H1 (cell line): Measurements from ENCODE around the gene NFXL1. TPM values are rescaled to one million over a fixed set of nuclear protein-coding genes. Genes with fewer than 3 reads are reported as not detected.

ENCODE experiments used
- CTCF ChIA-PET: fragments of 300-600 bp; sonication (Branson Sonifier 250); formaldehyde crosslinking; loops from one replicate; lab custom pipeline; 2021; ENCODE audit not compliant: partially characterized antibody; lab: Charles Lee
- POLR2A ChIA-PET: fragments of 300-600 bp; sonication (Branson Sonifier 250); formaldehyde crosslinking; loops from one replicate; lab custom pipeline; 2021; ENCODE audit warnings: inconsistent platforms; ENCODE audit not compliant: partially characterized antibody; lab: Charles Lee
- DNase-seq, 2 experiments: peaks; one replicate each; pipeline versions ENCODE4 v3.0.0 to v3.0.0-alpha.2; 2010 to 2022; ENCODE audit warnings: low spot score in 2 of 2, low read depth in 1 of 2, mixed read lengths in 1 of 2
- FAIRE-seq: peaks from 2 replicates; lab custom pipeline; 2011; peaks lifted over from hg19 to GRCh38; lab: Jason Lieb, UNC
- H2AFZ ChIP-seq: 2 replicates; pipeline ENCODE4 v1.8.1; 2012; ENCODE audit warnings: low read length, inconsistent platforms
- H2AK5ac ChIP-seq: 2 replicates; pipeline ENCODE4 v1.6.1; 2013; ENCODE audit warnings: low read depth, low read length
- H2BK120ac ChIP-seq: replicated peaks from 2 replicates; pipeline ENCODE3; 2013; ENCODE audit warnings: low read depth, low read length, inconsistent platforms
- H2BK12ac ChIP-seq: 2 replicates; pipeline ENCODE4 v1.6.1; 2013; ENCODE audit warnings: low read depth, low read length
- H2BK15ac ChIP-seq: 2 replicates; pipeline ENCODE4 v1.6.1; 2013; ENCODE audit warnings: low read length
- H2BK20ac ChIP-seq: 2 replicates; pipeline ENCODE4 v1.6.1; 2013; ENCODE audit warnings: low read length
- H2BK5ac ChIP-seq: 2 replicates; pipeline ENCODE4 v1.6.1; 2013; ENCODE audit warnings: low read depth, low read length
- H3K14ac ChIP-seq: 2 replicates; pipeline ENCODE4 v1.6.1; 2013; ENCODE audit warnings: inconsistent platforms; ENCODE audit not compliant: insufficient read length
- H3K18ac ChIP-seq: 2 replicates; pipeline ENCODE4 v1.6.1; 2013; ENCODE audit warnings: low read length; ENCODE audit errors: extremely low read depth
- H3K23ac ChIP-seq: 2 replicates; pipeline ENCODE4 v1.6.1; 2013; ENCODE audit warnings: inconsistent platforms; ENCODE audit not compliant: insufficient read length
- H3K23me2 ChIP-seq: 2 replicates; pipeline ENCODE4 v1.6.1; 2013; ENCODE audit warnings: low read depth, low read length
- H3K27ac ChIP-seq: 2 replicates; pipeline ENCODE4 v1.6.1; 2011; ENCODE audit warnings: low read depth, low read length, inconsistent platforms
- H3K27me3 ChIP-seq, 4 experiments: replicated peaks in 1 of 4; 1 replicate in 1 of 4; 2 replicates in 3 of 4; pipeline versions ENCODE4 v1.6.1 to v1.8.1; 2011 to 2013; ENCODE audit warnings: low read length in 3 of 4, mild to moderate bottlenecking in 3 of 4, inconsistent platforms in 2 of 4, mixed read lengths in 2 of 4, moderate library complexity in 1 of 4; ENCODE audit not compliant: control insufficient read depth in 3 of 4, insufficient read depth in 3 of 4; ENCODE audit errors: extremely low read depth in 1 of 4
- H3K36me3 ChIP-seq, 4 experiments: 2 replicates each; pipeline versions ENCODE4 v1.6.1 to v1.8.1; 2011 to 2013; ENCODE audit warnings: mild to moderate bottlenecking in 4 of 4, low read length in 3 of 4, moderate library complexity in 2 of 4, control low read depth in 1 of 4, inconsistent platforms in 1 of 4; ENCODE audit not compliant: insufficient read depth in 4 of 4, control insufficient read depth in 2 of 4
- H3K4ac ChIP-seq: replicated peaks from 2 replicates; pipeline ENCODE3; 2013; ENCODE audit warnings: low read length, low read depth, mixed read lengths, inconsistent platforms; ENCODE audit not compliant: insufficient read length
- H3K4me1 ChIP-seq, 4 experiments: replicated peaks in 1 of 4; 1 replicate in 1 of 4; 2 replicates in 3 of 4; pipeline versions ENCODE4 v1.6.1 to v1.8.1; 2011 to 2013; ENCODE audit warnings: low read length in 3 of 4, inconsistent platforms in 2 of 4, mixed read lengths in 1 of 4; ENCODE audit not compliant: insufficient read depth in 4 of 4, control insufficient read depth in 3 of 4
- H3K4me2 ChIP-seq, 2 experiments: 2 replicates each; pipeline versions ENCODE4 v1.6.1 to v1.8.1; 2011 to 2013; ENCODE audit warnings: low read depth in 2 of 2, low read length in 2 of 2, control low read depth in 1 of 2, inconsistent platforms in 1 of 2, mild to moderate bottlenecking in 1 of 2; ENCODE audit not compliant: insufficient read depth in 1 of 2
- H3K4me3 ChIP-seq, 4 experiments: fragments of 200-600, 300-600 bp in 1 of 4; sonication (generic), shearing (Covaris generic), sonication (Bioruptor Twin) in 1 of 4; 2 replicates each; pipeline versions ENCODE4 v1.5.1 to v1.8.1; 2011 to 2016; ENCODE audit warnings: low read length in 4 of 4, low read depth in 3 of 4, control low read depth in 2 of 4, inconsistent platforms in 2 of 4, mild to moderate bottlenecking in 2 of 4, mixed read lengths in 1 of 4, moderate library complexity in 1 of 4; ENCODE audit not compliant: insufficient read depth in 2 of 4; ENCODE audit errors: extremely low read depth in 1 of 4
- H3K56ac ChIP-seq: replicated peaks from 2 replicates; pipeline ENCODE3; 2013; ENCODE audit warnings: low read depth, mild to moderate bottlenecking, mixed read lengths, low read length, inconsistent platforms; ENCODE audit not compliant: insufficient read length
- H3K79me1 ChIP-seq: 2 replicates; pipeline ENCODE4 v1.6.1; 2013; ENCODE audit warnings: low read depth, low read length, control low read depth
- H3K79me2 ChIP-seq, 2 experiments: 2 replicates each; pipeline versions ENCODE4 v1.6.1 to v1.8.1; 2012 to 2013; ENCODE audit warnings: low read length in 2 of 2, mild to moderate bottlenecking in 2 of 2, inconsistent platforms in 1 of 2; ENCODE audit not compliant: insufficient read depth in 2 of 2, control insufficient read depth in 1 of 2
- H3K9ac ChIP-seq, 4 experiments: replicated peaks in 1 of 4; 1 replicate in 1 of 4; 2 replicates in 3 of 4; pipeline versions ENCODE4 v1.6.1 to v1.8.1; 2011 to 2013; ENCODE audit warnings: low read depth in 3 of 4, low read length in 3 of 4, control low read depth in 2 of 4, mild to moderate bottlenecking in 2 of 4, moderate library complexity in 2 of 4, inconsistent platforms in 1 of 4; ENCODE audit errors: extremely low read depth in 1 of 4
- H3K9me3 ChIP-seq, 2 experiments: 2 replicates each; pipeline versions ENCODE4 v1.6.1 to v1.8.1; 2012 to 2013; ENCODE audit warnings: mild to moderate bottlenecking in 2 of 2, moderate library complexity in 2 of 2, control low read depth in 1 of 2, inconsistent platforms in 1 of 2, low read depth in 1 of 2, low read length in 1 of 2, mixed read lengths in 1 of 2; ENCODE audit not compliant: insufficient read depth in 2 of 2
- H4K20me1 ChIP-seq, 2 experiments: replicated peaks in 1 of 2; 2 replicates each; pipeline versions ENCODE3 to v1.8.1; 2011 to 2013; ENCODE audit warnings: inconsistent platforms in 2 of 2, low read length in 2 of 2, mild to moderate bottlenecking in 1 of 2; ENCODE audit not compliant: insufficient read depth in 2 of 2, control insufficient read depth in 1 of 2
- H4K5ac ChIP-seq: 2 replicates; pipeline ENCODE4 v1.6.1; 2013; ENCODE audit warnings: low read length, low read depth, mixed read lengths, inconsistent platforms; ENCODE audit not compliant: insufficient read length
- H4K8ac ChIP-seq: 2 replicates; pipeline ENCODE4 v1.8.0; 2013; ENCODE audit warnings: mild to moderate bottlenecking, moderate library complexity, low read length, inconsistent platforms; ENCODE audit not compliant: insufficient read depth; ENCODE audit errors: extremely low read depth
- H4K91ac ChIP-seq: replicated peaks from 2 replicates; pipeline ENCODE3; 2013; ENCODE audit warnings: low read length, mixed read lengths, inconsistent platforms; ENCODE audit not compliant: insufficient read length
- ATF3 ChIP-seq: IDR thresholded peaks from 2 replicates; pipeline ENCODE4 v1.6.1; 2011; ENCODE audit warnings: low read depth, mild to moderate bottlenecking, low read length; ENCODE audit not compliant: insufficient read depth
- EZH2 ChIP-seq: fragments of 200-600 bp; sonication (generic); IDR thresholded peaks from 2 replicates; pipeline ENCODE4 v1.7.1; 2012; ENCODE audit warnings: low read depth, mild to moderate bottlenecking, moderate library complexity, low read length, inconsistent platforms; ENCODE audit not compliant: severe bottlenecking
- MAFK ChIP-seq: IDR thresholded peaks from 2 replicates; pipeline ENCODE4 v1.6.1; 2012; ENCODE audit warnings: low read depth, mild to moderate bottlenecking, improper control_type of control experiment, low read length
- WGBS, 2 experiments: shearing (Covaris generic) in 1 of 2; methylation state at CpG; one replicate each; pipeline versions ENCODE4 v1.1.6 to v1.1.7; 2013 to 2015; ENCODE audit warnings: low lambda C conversion rate in 2 of 2, mixed read lengths in 2 of 2, inconsistent platforms in 1 of 2, low coverage in 1 of 2, missing lambda C conversion rate in 1 of 2; ENCODE audit not compliant: insufficient replicate concordance in 2 of 2, insufficient coverage in 1 of 2, insufficient read length in 1 of 2; ENCODE audit errors: extremely low coverage in 1 of 2, missing lambda C conversion rate in 1 of 2; 5-methylcytosine and 5-hydroxymethylcytosine counted together
- polyA plus RNA-seq, 7 experiments: library from polyadenylated mRNA; depleted of rRNA in 3 of 7; stranded (reverse) in 5 of 7; unstranded in 2 of 7; fragments of >200 nt in 5 of 7; fragments of 200-250 nt in 2 of 7; gene quantifications; 1 replicate in 5 of 7; 2 replicates in 1 of 7; 4 replicates in 1 of 7; pipeline versions ENCODE4 v1.2.1 to v1.2.3, GENCODE V29; 2011 to 2013; ENCODE audit warnings: missing spikeins in 2 of 7, mixed read lengths in 2 of 7
- total RNA-seq: library from RNA; stranded (reverse); fragmentation: NEBNext Ultra II Directional; extraction: Animal tissue kit (Norgen Biotek cat#: 25700); gene quantifications from 2 replicates; pipeline ENCODE4 v1.2.1, GENCODE V29; 2021

NFXL1 gene
- total and polyA plus RNA-seq, 2 of the 8 experiments (the other 6 are each of a cell fraction or from before 2014, with no cell fraction given), result 10.0 to 29.5 TPM

DNA sequence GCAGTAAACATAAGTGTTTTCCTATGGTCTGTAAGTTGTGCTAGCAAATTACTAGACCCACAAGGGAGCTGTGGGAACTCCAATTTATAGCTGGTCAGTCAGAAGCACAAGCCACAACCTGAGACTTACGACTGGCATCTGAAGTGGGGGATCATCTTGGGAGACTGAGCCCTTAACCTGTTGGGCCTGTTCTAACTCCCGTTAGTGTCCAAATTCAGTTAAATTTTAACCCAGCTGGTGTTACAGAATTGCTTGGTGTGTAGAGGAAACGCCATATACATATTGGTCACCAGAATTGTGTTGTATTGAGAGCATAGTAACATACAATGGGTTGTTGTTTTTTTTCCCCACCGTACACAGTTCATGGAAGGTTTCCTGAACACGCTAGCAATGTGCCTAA, 25.1 kb upstream of the NFXL1 start:
- Histone ChIP-seq H3K4ac (no peak overlapping the region), H4K5ac (no peak overlapping the region), H3K9me3 (no peaks in the 10 kb centered on the region), H3K4me1 (peaks cover 0 to 4% (median 1%) of the 10 kb centered on the region in 4 experiments; a peak in 2 of 7 replicates), H3K79me1 (no peaks in the 10 kb centered on the region), H3K27me3 (no peaks in the 10 kb centered on the region), H3K9ac (no peak overlapping the region), H2BK5ac (no peak overlapping the region), H3K4me3 (no peak overlapping the region), H3K36me3 (no peaks in the 10 kb centered on the region), H2BK20ac (no peak overlapping the region), H2BK120ac (no peak overlapping the region), H4K91ac (no peak overlapping the region), H3K79me2 (no peaks in the 10 kb centered on the region), H3K4me2 (no peak overlapping the region), H3K23ac (no peak overlapping the region), H3K27ac (no peak overlapping the region), H2AK5ac (no peak overlapping the region), H4K20me1 (no peaks in the 10 kb centered on the region), H3K18ac (no peak overlapping the region), H2AFZ (no peak overlapping the region), H2BK12ac (no peak overlapping the region), H4K8ac (no peak overlapping the region), H3K56ac (no peak overlapping the region), H3K23me2 (no peaks in the 10 kb centered on the region), H2BK15ac (no peak overlapping the region), H3K14ac (no peak overlapping the region)
- FAIRE-seq (no peak), DNase-seq (no peak)
- WGBS, 2 experiments, result 76% methylated on average over 5 of the region's 5 CpGs; no CpG with 5 or more reads in 1 of the 2 experiments
- ChIA-PET POLR2A (no interaction called here), CTCF (interaction anchor here (1.2 to 2.6 kb wide), 3 partner anchors 9 to 234 kb away, joined by 3 to 11 read pairs (median 3); no protein-coding TSS in a partner anchor)
- TF ChIP-seq MAFK (no peak), ATF3 (no peak), EZH2 (no peak)
